ENCODE data around the gene IRAK4. TPM values are rescaled to one million over a fixed set of nuclear protein-coding genes. Genes with fewer than 3 reads are reported as not detected.

The IRAK4 gene
- 10 to 100 TPM; 15.5 to 19.6 TPM for total RNA-seq

GRCh38 chr12:43758728-43759563 is at the start of gene IRAK4, which contains the start of gene PUS7L:
Gene IRAK4, plus strand, starts transcription at chr12:43758951. Its CDS starts 9,161 bp downstream, at chr12:43768112.
Gene PUS7L, minus strand, starts transcription at chr12:43758790. Its CDS starts 3,545 bp downstream, at chr12:43755245.

GRCh38 chr12:43805860-43806736 is 47.3 kb downstream of the IRAK4 start, which contains the start of gene TWF1:
Gene TWF1, minus strand, starts transcription at chr12:43806317. Its CDS starts 72 bp downstream, at chr12:43806245.

GRCh38 chr12:43835656-43836474 is 77.1 kb downstream of the IRAK4 start, which contains the start of gene TMEM117:
Gene TMEM117, plus strand, starts transcription at chr12:43836081.

Other genes with a start within 250 kb of the IRAK4 start
- not detected for gene ADAMTS20, start 206.7 kb upstream of the IRAK4 start, total RNA-seq
- 10 to 100 TPM in 1 of 2 donors, 1 to 10 TPM in 1; 10.0 to 10.3 TPM for gene PUS7L, start 161 bp upstream of the IRAK4 start, total RNA-seq
- 100 to 1,000 TPM; 113 to 128 TPM for gene TWF1, start 47.4 kb downstream of the IRAK4 start, total RNA-seq
- 10 to 100 TPM; 14.7 to 26.5 TPM for gene TMEM117, start 77.1 kb downstream of the IRAK4 start, total RNA-seq